Panc1 (cell line): ENCODE results near the gene CYSTM1. TPM values are rescaled to one million over a fixed set of nuclear protein-coding genes. Genes with fewer than 3 reads are reported as not detected.

Experiments
- ATAC-seq: fragments of 200-7000 bp; cut with Tn5 transposase; 2 replicates; pipeline ENCODE4 v1.9.1; 2020; ENCODE audit warnings: mild to moderate bottlenecking, moderate library complexity
- BruUV-seq: library from RNA; stranded (reverse); fragments of 400-500 nt; replicated peaks from 2 replicates; lab custom pipeline; 2021; lab: Mats Ljungman, UMichigan
- CTCF ChIA-PET: fragments of 300-600 bp; sonication (Branson Sonifier 250); formaldehyde crosslinking; loops from one replicate; lab custom pipeline; 2022; ENCODE audit warnings: antibody characterized with exemption; lab: Charles Lee
- POLR2A ChIA-PET: fragments of 300-600 bp; sonication (Branson Sonifier 250); formaldehyde crosslinking; loops from one replicate; lab custom pipeline; 2022; ENCODE audit warnings: antibody characterized with exemption; lab: Charles Lee
- DNase-seq: peaks from one replicate; pipeline ENCODE4 v3.0.0-alpha.2; 2010; ENCODE audit warnings: low read depth, low spot score
- H3K27ac ChIP-seq: 2 replicates; pipeline ENCODE4 v1.5.1; 2011; ENCODE audit warnings: mild to moderate bottlenecking, low read length, inconsistent platforms
- H3K27me3 ChIP-seq: fragments of 200-500 bp; sonication (Bioruptor generic); 2 replicates; pipeline ENCODE4 v1.6.0; 2014; ENCODE audit warnings: low read length, inconsistent platforms; ENCODE audit not compliant: control insufficient read depth, insufficient read depth
- H3K36me3 ChIP-seq: fragments of 200-500 bp; sonication (Bioruptor generic); 2 replicates; pipeline ENCODE4 v1.5.1; 2014; ENCODE audit warnings: inconsistent platforms, mild to moderate bottlenecking, low read length, moderate library complexity; ENCODE audit not compliant: control insufficient read depth, insufficient read depth
- H3K4me1 ChIP-seq: 2 replicates; pipeline ENCODE4 v1.5.1; 2011; ENCODE audit warnings: inconsistent platforms, mild to moderate bottlenecking, low read length, moderate library complexity; ENCODE audit not compliant: control insufficient read depth, insufficient read depth
- H3K4me3 ChIP-seq, 2 experiments: 2 replicates each; pipeline ENCODE4 v1.5.1; 2011 to 2012; ENCODE audit warnings: low read depth in 2 of 2, low read length in 2 of 2, mild to moderate bottlenecking in 2 of 2, inconsistent platforms in 1 of 2, moderate library complexity in 1 of 2
- H3K9me3 ChIP-seq: fragments of 200-500 bp; sonication (Bioruptor generic); 2 replicates; pipeline ENCODE4 v1.5.1; 2014; ENCODE audit warnings: low read depth, mild to moderate bottlenecking, inconsistent platforms, low read length, moderate library complexity; ENCODE audit not compliant: control insufficient read depth, insufficient read depth
- CTCF ChIP-seq: fragments of 450-650 bp; IDR thresholded peaks from 2 replicates; pipeline ENCODE4 v1.5.1; 2017; ENCODE audit warnings: mild to moderate bottlenecking
- POLR2AphosphoS5 ChIP-seq: IDR thresholded peaks from 2 replicates; pipeline ENCODE4 v1.6.1; 2012; ENCODE audit warnings: mild to moderate bottlenecking, low read depth, low read length, moderate library complexity
- REST ChIP-seq, 2 experiments: IDR thresholded peaks; 2 replicates each; pipeline ENCODE4 v1.6.1; 2011 to 2012; ENCODE audit warnings: low read depth in 2 of 2, control low read depth in 1 of 2, low read length in 1 of 2, mild to moderate bottlenecking in 1 of 2, moderate library complexity in 1 of 2; ENCODE audit not compliant: insufficient read depth in 1 of 2
- SIN3A ChIP-seq: IDR thresholded peaks from 2 replicates; pipeline ENCODE4 v1.6.1; 2012; ENCODE audit warnings: low read depth, mild to moderate bottlenecking, low read length, moderate library complexity, borderline replicate concordance; ENCODE audit not compliant: insufficient read depth
- TCF7L2 ChIP-seq: IDR thresholded peaks from 2 replicates; pipeline ENCODE4 v1.6.1; 2011; ENCODE audit warnings: mild to moderate bottlenecking, low read depth, low read length, inconsistent platforms
- in situ Hi-C: cut with HindIII; loops from 2 replicates; pipeline ENCODE4 v1.10.0; 2016; ENCODE audit warnings: low sequenced_read_pairs, low pct_unique_long_range_greater_than_20kb
- intact Hi-C: fragments of 100-400 bp; cut with micrococcal nuclease; formaldehyde crosslinking; loops from one replicate; pipeline ENCODE4 v1.10.0; 2022; ENCODE audit not compliant: unreplicated experiment
- total RNA-seq: library from RNA; stranded (reverse); gene quantifications from one replicate; pipeline ENCODE4 v1.2.1, GENCODE V29; 2021; ENCODE audit not compliant: unreplicated experiment

Gene CYSTM1
- total RNA-seq, 1 experiment from 2014 or later: 126 TPM

GRCh38 chr5:140166911-140167310, 8.1 kb upstream of the CYSTM1 start:
- intact Hi-C loops (no loop called here), in situ Hi-C loops (no loop called here)
- Histone ChIP-seq H3K27ac (no peak overlapping the region), H3K4me1 (no peaks in the 10 kb centered on the region), H3K27me3 (no peaks in the 10 kb centered on the region), H3K9me3 (no peaks in the 10 kb centered on the region), H3K4me3 (no peak overlapping the region), H3K36me3 (no peaks in the 10 kb centered on the region)
- ATAC-seq (no peak), DNase-seq (no peak)
- POLR2A ChIA-PET: no interaction called here
- BruUV-seq: no TSS peak
- TF ChIP-seq REST (IDR thresholded peaks at IDR 0.05; ENCODE audit: insufficient read depth in 1 of 2, low read depth in 2 of 2, low read length in 1 of 2) (no peak), SIN3A (no peak), TCF7L2 (no peak), POLR2AphosphoS5 (no peak), CTCF (no peak)
- CTCF ChIA-PET: no interaction called here

DNA sequence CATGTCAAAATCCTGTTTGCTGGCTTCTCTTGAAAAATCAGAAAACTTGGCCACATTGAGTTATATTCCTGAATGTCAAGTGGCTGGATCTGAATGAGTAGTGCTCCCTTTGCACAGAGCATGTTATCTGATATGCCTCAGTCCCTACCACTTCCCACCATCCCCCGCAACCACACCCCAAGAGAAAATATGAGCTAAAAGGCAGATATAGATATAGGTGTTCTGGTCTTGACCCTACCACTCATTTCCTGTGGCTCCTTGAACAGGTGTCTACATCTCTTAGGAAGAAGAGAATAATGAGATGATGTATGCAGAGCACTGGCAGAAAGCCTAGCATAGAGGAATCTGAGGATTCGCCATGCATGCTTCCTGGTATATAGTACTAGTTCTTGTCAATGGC, 6.6 kb upstream of the CYSTM1 start:
- no peak for TF ChIP-seq REST (IDR thresholded peaks at IDR 0.05; ENCODE audit: insufficient read depth in 1 of 2, low read depth in 2 of 2, low read length in 1 of 2)
- TF ChIP-seq SIN3A: no peak
- no peak for TF ChIP-seq CTCF
- no peak for TF ChIP-seq POLR2AphosphoS5
- TF ChIP-seq TCF7L2: no peak
- H3K4me1 ChIP-seq: no peaks in the 10 kb centered on the region
- no peaks in the 10 kb centered on the region for H3K27me3 ChIP-seq
- ChIA-PET CTCF (no interaction called here), POLR2A (no interaction called here)
- no peak for DNase-seq
- no TSS peak for BruUV-seq
- H3K4me3 ChIP-seq: no peak overlapping the region
- no peak overlapping the region for H3K27ac ChIP-seq
- intact Hi-C loops: no loop called here
- no peaks in the 10 kb centered on the region for H3K36me3 ChIP-seq
- no peaks in the 10 kb centered on the region for H3K9me3 ChIP-seq
- in situ Hi-C loops: no loop called here
- no peak for ATAC-seq
